Gastroesophageal sphincter (tissue), 4 donors: ENCODE measurements around the gene AKAP10. TPM values are rescaled to one million over a fixed set of nuclear protein-coding genes. Genes with fewer than 3 reads are reported as not detected.
A peak's percentile ranks its signal among the peaks of the same experiment; 100 is the strongest.

ENCODE experiments used
- ATAC-seq: fragments of 150-250 bp; one replicate; pipeline ENCODE4 v1.9.1; 2016; ENCODE audit warnings: mild to moderate bottlenecking, moderate library complexity
- H3K27ac ChIP-seq, 4 donors: fragments of 200-600 bp; sonication (generic) in 3 of 4; 1 replicate in 3 of 4; 2 replicates in 1 of 4; pipeline ENCODE4 v1.5.1; 2016 to 2019
- H3K27me3 ChIP-seq: fragments of 200-600 bp; sonication (generic); one replicate; pipeline ENCODE4 v1.5.1; 2019
- H3K36me3 ChIP-seq, 2 donors: fragments of 200-600 bp; sonication (generic); one replicate each; pipeline ENCODE4 v1.5.1; 2019; ENCODE audit warnings: control low read depth in 1 of 2
- H3K4me1 ChIP-seq, 3 donors: fragments of 200-600 bp; sonication (generic); 1 replicate in 2 of 3; 2 replicates in 1 of 3; pipeline ENCODE4 v1.5.1; 2016 to 2019; ENCODE audit warnings: control low read depth in 2 of 3
- H3K4me3 ChIP-seq, 2 donors: fragments of 200-600 bp; sonication (generic); one replicate each; pipeline ENCODE4 v1.5.1; 2019; ENCODE audit warnings: mild to moderate bottlenecking in 1 of 2, moderate library complexity in 1 of 2
- H3K9me3 ChIP-seq, 3 donors: fragments of 200-600 bp; sonication (generic); one replicate each; pipeline ENCODE4 v1.5.1; 2017 to 2019; ENCODE audit warnings: control low read depth in 2 of 3
- CTCF ChIP-seq, 4 experiments: fragments of 200-600 bp in 2 of 4; fragments of 450-650 bp in 2 of 4; sonication (generic) in 1 of 4; IDR thresholded peaks; one replicate each; pipeline ENCODE4 v1.5.1; 2017 to 2019; ENCODE audit warnings: antibody characterized with exemption in 4 of 4, mild to moderate bottlenecking in 2 of 4, moderate library complexity in 2 of 4
- EP300 ChIP-seq: sonication (generic); formaldehyde crosslinking; IDR thresholded peaks from one replicate; pipeline ENCODE4 v1.6.1; 2017; ENCODE audit warnings: antibody characterized with exemption, mild to moderate bottlenecking
- POLR2A ChIP-seq, 2 donors: fragments of 450-650 bp; IDR thresholded peaks; one replicate each; pipeline ENCODE4 v1.6.1; 2017; ENCODE audit warnings: antibody characterized with exemption in 2 of 2, mild to moderate bottlenecking in 2 of 2, moderate library complexity in 1 of 2
- POLR2AphosphoS5 ChIP-seq: sonication (generic); formaldehyde crosslinking; IDR thresholded peaks from one replicate; pipeline ENCODE4 v1.6.1; 2017; ENCODE audit warnings: antibody characterized with exemption
- WGBS, 2 donors: methylation state at CpG; one replicate each; pipeline ENCODE4 v1.1.5; 2018; ENCODE audit warnings: low coverage in 1 of 2; 5-methylcytosine and 5-hydroxymethylcytosine counted together
- total RNA-seq, 4 donors: library from RNA; depleted of rRNA; stranded (reverse); fragments of >200 nt; gene quantifications; one replicate each; pipeline ENCODE4 v1.1.0, GENCODE V29; 2016

The AKAP10 gene
- total RNA-seq, 4 donors from 2014 or later: 22.6 to 46.4 (median 24.4) TPM

DNA sequence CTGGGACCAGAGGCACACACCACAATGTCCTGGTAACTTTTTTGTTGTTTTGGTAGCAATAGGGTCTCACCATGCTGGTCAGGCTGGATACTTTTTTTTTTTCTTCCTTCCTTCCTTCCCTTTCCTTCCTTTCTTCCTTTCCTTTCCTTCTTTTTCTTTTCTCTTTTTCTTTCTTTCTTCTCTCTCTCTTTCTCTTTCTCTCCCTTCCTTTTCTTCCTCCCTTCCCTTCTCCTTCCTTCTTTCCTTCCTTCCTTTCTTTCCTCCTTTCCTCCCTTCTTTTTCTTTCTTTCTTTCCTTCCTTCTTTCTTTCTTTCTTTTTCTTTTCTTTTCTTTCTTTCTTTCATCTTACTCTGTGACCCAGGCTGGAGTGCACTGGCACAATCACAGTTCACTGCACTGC, 91.5 kb downstream of the AKAP10 start:
- ATAC-seq: no peak
- no peak overlapping the region for H3K27ac ChIP-seq
- H3K9me3 ChIP-seq: no peaks in the 10 kb centered on the region
- H3K27me3 ChIP-seq: no peaks in the 10 kb centered on the region
- H3K4me1 ChIP-seq: no peaks in the 10 kb centered on the region
- H3K36me3 ChIP-seq: no peaks in the 10 kb centered on the region
- no peak for TF ChIP-seq CTCF (IDR thresholded peaks at IDR 0.05)
- TF ChIP-seq EP300: no peak
- no peak for TF ChIP-seq POLR2AphosphoS5
- TF ChIP-seq POLR2A (IDR thresholded peaks at IDR 0.05): no peak
- H3K4me3 ChIP-seq: no peak overlapping the region

DNA sequence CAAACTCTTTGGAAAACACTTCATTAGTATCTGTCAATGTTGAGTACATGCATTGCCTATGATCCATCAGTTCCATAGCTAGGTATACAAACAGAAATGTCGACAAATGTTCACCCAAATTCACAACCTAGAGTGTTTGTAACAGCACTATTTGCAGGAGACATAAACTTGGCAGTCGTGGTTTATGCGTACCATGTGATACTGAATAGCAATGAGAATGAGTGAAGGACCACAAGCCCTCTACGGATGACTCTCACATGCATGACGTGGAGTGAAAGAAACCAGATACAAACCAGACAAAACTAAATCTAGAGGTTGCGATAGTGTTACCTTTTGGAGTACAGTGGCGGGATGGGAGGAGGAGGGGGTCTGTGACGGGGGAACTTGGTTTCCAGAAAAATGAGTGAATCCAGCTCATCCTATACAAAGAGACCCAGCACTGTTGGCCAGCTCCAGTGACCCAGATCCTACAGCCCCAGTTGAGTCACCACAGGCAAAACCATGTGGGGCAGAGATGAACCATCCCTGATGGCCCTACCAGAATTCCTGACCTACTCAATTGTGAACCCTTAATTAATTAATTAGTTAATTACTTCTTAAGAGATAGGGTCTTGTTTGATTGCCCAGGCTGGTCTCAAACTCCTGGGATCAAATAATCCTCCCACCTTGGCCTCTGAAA, 94.0 kb downstream of the AKAP10 start:
- no peak overlapping the region for H3K27ac ChIP-seq
- no peaks in the 10 kb centered on the region for H3K9me3 ChIP-seq
- no peaks in the 10 kb centered on the region for H3K4me1 ChIP-seq
- no peak for ATAC-seq
- no peaks in the 10 kb centered on the region for H3K36me3 ChIP-seq
- H3K4me3 ChIP-seq: no peak overlapping the region
- TF ChIP-seq EP300 (no peak), CTCF (IDR thresholded peaks at IDR 0.05) (no peak), POLR2AphosphoS5 (no peak), POLR2A (IDR thresholded peaks at IDR 0.05) (no peak)
- no peaks in the 10 kb centered on the region for H3K27me3 ChIP-seq
- 12 to 22% methylated on average over 2 to 8 of the region's 8 CpGs for WGBS, 2 donors

DNA sequence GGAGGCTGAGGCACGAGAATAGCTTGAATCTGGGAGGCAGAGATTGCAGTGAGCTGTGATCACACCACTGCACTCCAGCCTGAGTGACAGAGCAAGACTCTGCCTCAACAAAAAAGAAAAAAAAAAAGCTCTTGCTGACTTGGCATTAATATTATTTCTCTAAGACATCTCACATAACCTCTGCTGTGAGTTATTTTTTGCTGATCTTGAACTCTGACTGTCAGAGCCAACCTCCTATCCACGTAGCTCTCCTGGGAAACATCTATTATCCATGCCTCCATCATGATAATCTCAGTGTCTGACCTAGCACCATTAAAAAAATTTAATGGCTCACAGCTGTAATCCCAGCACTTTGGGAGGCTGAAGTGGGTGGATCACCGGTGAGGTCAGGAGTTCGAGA, 97.2 kb downstream of the AKAP10 start:
- Histone ChIP-seq H3K27me3 (no peaks in the 10 kb centered on the region), H3K4me1 (no peaks in the 10 kb centered on the region), H3K27ac (no peak overlapping the region), H3K36me3 (no peaks in the 10 kb centered on the region), H3K4me3 (no peak overlapping the region), H3K9me3 (no peaks in the 10 kb centered on the region)
- WGBS, 2 donors: 66 to 75% methylated on average over 2 to 3 of the region's 4 CpGs
- TF ChIP-seq POLR2AphosphoS5 (no peak), POLR2A (IDR thresholded peaks at IDR 0.05) (no peak), EP300 (no peak), CTCF (IDR thresholded peaks at IDR 0.05) (no peak)
- no peak for ATAC-seq

DNA sequence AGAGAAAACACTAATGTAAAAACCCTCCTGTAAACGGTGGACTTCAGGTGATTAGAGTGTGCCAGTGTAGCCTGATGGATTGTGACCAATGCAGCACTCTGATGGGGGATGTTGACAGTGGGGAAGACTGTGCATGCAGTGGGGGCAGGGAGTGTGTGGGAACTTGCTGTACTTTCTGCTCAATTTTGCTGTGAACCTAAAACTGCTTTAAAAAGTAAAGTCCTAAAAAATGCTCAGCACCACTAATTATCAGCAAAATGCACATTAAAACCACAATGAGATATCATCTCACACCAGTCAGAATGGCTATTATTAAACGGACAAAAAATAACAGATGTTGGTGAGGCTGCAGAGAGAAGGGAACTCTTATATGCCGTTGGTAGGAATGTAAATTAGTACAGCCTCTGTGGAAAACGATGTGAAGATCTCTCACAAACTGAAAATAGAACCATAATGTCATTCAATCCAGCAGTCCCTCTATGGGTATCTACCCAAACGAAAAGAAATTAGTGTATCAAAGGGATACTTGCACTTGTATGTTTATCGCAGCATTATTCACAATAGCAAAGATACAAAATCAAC, 100.2 kb downstream of the AKAP10 start:
- no peak for ATAC-seq
- TF ChIP-seq POLR2A (IDR thresholded peaks at IDR 0.05) (no peak), CTCF (IDR thresholded peaks at IDR 0.05) (no peak), EP300 (no peak), POLR2AphosphoS5 (no peak)
- Histone ChIP-seq H3K4me3 (no peak overlapping the region), H3K36me3 (no peaks in the 10 kb centered on the region), H3K27ac (no peak overlapping the region), H3K27me3 (no peaks in the 10 kb centered on the region), H3K4me1 (no peaks in the 10 kb centered on the region), H3K9me3 (no peaks in the 10 kb centered on the region)
- WGBS, 2 donors: 37 to 56% methylated on average over 6 of the region's 6 CpGs

GRCh38 chr17:19876529-19877161, 101.0 kb downstream of the AKAP10 start:
- peak; percentile 65 for ATAC-seq
- H3K27ac ChIP-seq: no peak overlapping the region
- WGBS, 2 donors: 66 to 73% methylated on average over 2 of the region's 13 CpGs
- H3K4me3 ChIP-seq: no peak overlapping the region
- H3K36me3 ChIP-seq: no peaks in the 10 kb centered on the region
- no peaks in the 10 kb centered on the region for H3K27me3 ChIP-seq
- no peaks in the 10 kb centered on the region for H3K9me3 ChIP-seq
- H3K4me1 ChIP-seq: no peaks in the 10 kb centered on the region
- TF ChIP-seq POLR2A (IDR thresholded peaks at IDR 0.05) (no peak), POLR2AphosphoS5 (no peak)
